ENCODE data around the gene LRRC4C. TPM values are rescaled to one million over a fixed set of nuclear protein-coding genes. Genes with fewer than 3 reads are reported as not detected.

Gene LRRC4C
- total and polyA plus RNA-seq, 11 donors = 0.08 to 1.2 (median 0.48) TPM; not detected in 1

DNA sequence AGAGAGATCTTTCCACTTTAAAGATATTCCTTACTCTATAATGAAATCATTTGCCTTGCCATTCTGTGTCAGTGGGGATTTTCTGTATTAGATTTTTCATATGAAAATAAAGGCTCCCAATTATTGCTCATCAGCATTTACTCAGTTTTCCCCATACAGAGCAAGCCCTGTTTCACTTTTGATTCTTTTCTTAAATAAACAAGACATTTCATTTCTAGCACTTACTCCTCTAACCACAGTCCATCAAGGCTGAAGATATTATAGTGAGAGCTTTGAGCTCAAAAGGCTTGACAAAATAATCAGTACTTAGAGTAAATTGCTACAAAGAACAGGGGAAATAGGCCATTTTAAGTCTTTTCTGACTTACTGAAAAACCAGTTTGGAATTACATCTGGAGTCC lies 385.1 kb downstream of the LRRC4C start:
- H3K4me3 ChIP-seq = no peak overlapping the region
- intact Hi-C loops (cut with DNase I) = no loop called here
- ATAC-seq = no peak
- DNase-seq = no peak
- H3K9me3 ChIP-seq = peaks cover 0 to 27% (median 2%) of the 10 kb centered on the region in 12 donors
- no peak overlapping the region for H3K27ac ChIP-seq
- H3K4me1 ChIP-seq = no peaks in the 10 kb centered on the region
- no peaks in the 10 kb centered on the region for H3K36me3 ChIP-seq
- TF ChIP-seq, protein P1, sequence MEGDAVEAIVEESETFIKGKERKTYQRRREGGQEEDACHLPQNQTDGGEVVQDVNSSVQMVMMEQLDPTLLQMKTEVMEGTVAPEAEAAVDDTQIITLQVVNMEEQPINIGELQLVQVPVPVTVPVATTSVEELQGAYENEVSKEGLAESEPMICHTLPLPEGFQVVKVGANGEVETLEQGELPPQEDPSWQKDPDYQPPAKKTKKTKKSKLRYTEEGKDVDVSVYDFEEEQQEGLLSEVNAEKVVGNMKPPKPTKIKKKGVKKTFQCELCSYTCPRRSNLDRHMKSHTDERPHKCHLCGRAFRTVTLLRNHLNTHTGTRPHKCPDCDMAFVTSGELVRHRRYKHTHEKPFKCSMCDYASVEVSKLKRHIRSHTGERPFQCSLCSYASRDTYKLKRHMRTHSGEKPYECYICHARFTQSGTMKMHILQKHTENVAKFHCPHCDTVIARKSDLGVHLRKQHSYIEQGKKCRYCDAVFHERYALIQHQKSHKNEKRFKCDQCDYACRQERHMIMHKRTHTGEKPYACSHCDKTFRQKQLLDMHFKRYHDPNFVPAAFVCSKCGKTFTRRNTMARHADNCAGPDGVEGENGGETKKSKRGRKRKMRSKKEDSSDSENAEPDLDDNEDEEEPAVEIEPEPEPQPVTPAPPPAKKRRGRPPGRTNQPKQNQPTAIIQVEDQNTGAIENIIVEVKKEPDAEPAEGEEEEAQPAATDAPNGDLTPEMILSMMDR (IDR thresholded peaks at IDR 0.05) = no peak
- TF ChIP-seq POLR2A (IDR thresholded peaks at IDR 0.05) = no peak
- H3K27me3 ChIP-seq = no peaks in the 10 kb centered on the region

DNA sequence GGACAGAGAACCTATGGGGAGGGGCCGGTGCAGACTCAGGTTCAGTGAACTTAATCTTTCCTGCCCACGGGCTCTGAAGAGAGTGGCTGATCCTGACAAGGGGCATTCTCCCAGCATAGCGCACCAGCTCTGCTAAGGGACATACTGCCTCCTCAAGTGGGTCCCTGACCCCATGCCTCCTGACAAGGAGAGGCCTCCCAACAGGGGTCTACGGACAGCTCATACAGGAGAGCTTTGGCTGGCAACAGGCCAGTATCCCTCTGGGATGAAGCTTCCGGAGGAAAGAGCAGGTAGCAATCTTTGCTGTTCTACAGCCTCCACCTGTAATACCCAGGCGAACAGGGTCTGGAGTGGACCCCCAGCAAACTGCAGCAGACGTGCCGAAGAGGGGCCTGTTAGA lies 394.0 kb downstream of the LRRC4C start:
- Histone ChIP-seq H3K36me3 (no peaks in the 10 kb centered on the region), H3K27ac (no peak overlapping the region), H3K4me3 (no peak overlapping the region), H3K27me3 (no peaks in the 10 kb centered on the region), H3K4me1 (no peaks in the 10 kb centered on the region), H3K9me3 (peaks cover 0 to 32% (median 3%) of the 10 kb centered on the region in 12 donors)
- 70 to 77% (median 75%) methylated on average over 8 of the region's 8 CpGs for WGBS, 4 donors
- intact Hi-C loops (cut with DNase I) = no loop called here
- DNase-seq (no peak), ATAC-seq (no peak)
- no peak for TF ChIP-seq POLR2A (IDR thresholded peaks at IDR 0.05)
- TF ChIP-seq, protein P1 (IDR thresholded peaks at IDR 0.05) = no peak

DNA sequence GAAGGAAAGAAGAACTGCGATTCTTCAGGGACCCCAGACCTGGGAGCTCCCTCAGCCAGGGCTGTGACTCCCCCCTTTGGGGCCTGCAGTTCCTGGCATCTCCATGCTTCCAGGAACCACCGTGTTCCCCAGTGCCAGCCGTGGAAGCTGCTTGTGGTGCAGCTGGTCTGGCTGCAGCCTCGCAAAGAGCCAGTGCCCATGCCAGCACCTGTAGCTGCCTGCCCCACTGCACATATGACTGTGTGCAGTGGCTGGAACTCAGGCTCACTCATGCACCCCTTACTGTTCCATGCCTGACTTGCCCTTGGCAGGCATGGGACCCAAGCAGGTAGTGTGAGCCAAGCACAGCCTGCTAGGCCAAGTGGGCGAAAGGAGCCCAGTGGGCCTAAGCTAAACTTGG lies 401.3 kb downstream of the LRRC4C start:
- no peaks in the 10 kb centered on the region for H3K4me1 ChIP-seq
- WGBS, 4 donors = 78 to 90% (median 85%) methylated on average over 4 to 5 of the region's 5 CpGs
- H3K27ac ChIP-seq = no peak overlapping the region
- no peaks in the 10 kb centered on the region for H3K27me3 ChIP-seq
- no peaks in the 10 kb centered on the region for H3K36me3 ChIP-seq
- no peak overlapping the region for H3K4me3 ChIP-seq
- DNase-seq = no peak
- no peak for TF ChIP-seq POLR2A (IDR thresholded peaks at IDR 0.05)
- TF ChIP-seq, protein P1 (IDR thresholded peaks at IDR 0.05) = no peak
- intact Hi-C loops (cut with DNase I) = no loop called here
- H3K9me3 ChIP-seq = peaks cover 0 to 6% (median 0%) of the 10 kb centered on the region in 12 donors
- ATAC-seq = no peak

DNA sequence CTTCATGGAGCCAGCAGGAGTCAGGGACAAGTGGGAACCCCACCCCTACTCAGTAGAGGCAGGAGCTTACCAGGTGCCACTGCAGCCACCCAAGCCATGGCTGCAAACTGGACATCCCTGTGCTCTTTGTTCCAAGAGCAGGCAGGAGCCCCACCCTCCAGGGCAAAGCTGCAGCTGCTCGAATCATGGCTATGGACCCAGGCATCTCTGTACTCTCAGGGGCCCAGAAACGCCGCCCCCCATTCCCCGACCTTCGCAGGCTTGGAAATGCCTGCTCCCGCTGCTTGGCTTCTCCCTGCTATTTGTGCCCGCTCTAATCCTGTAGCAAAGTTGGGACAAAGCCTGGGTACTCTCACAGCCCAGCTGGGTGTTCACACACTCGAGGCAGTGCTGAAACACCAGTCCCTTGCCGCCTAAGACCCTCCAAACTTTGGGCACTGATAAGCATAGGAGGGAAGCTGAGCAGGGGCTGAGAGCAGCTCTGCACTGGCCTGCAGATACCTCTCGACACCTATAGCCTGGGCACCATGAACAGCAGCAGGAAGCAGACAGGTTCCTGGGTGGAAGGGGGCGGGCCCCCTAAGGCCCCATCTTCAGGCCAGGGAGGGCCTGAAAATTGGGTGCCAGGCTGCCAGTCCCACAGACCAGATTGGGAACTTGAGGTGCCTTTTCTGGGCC lies 402.4 kb downstream of the LRRC4C start:
- no peaks in the 10 kb centered on the region for H3K27me3 ChIP-seq
- no peak for ATAC-seq
- no peak overlapping the region for H3K4me3 ChIP-seq
- no peaks in the 10 kb centered on the region for H3K36me3 ChIP-seq
- no peak for DNase-seq
- TF ChIP-seq, protein P1 (IDR thresholded peaks at IDR 0.05) = no peak
- TF ChIP-seq POLR2A (IDR thresholded peaks at IDR 0.05) = no peak
- H3K27ac ChIP-seq = no peak overlapping the region
- intact Hi-C loops (cut with DNase I) = no loop called here
- H3K9me3 ChIP-seq = no peaks in the 10 kb centered on the region
- no peaks in the 10 kb centered on the region for H3K4me1 ChIP-seq
- 63 to 68% (median 67%) methylated on average over 8 to 11 of the region's 11 CpGs for whole genome bisulfite sequencing, 4 donors

Data from heart left ventricle (tissue), 16 donors.